Smooth muscle cell (in vitro differentiated cells): ENCODE results near the gene MCMBP. TPM values are rescaled to one million over a fixed set of nuclear protein-coding genes. Genes with fewer than 3 reads are reported as not detected.
A peak's percentile ranks its signal among the peaks of the same experiment; 100 is the strongest.

Source experiments
- DNase-seq: peaks from one replicate; lab custom pipeline; 2025; ENCODE audit not compliant: unreplicated experiment; lab: John Stamatoyannopoulos, UW
- H2AFZ ChIP-seq: fragments of 200-600 bp; sonication (generic); 2 replicates; pipeline ENCODE4 v1.6.0; 2016; ENCODE audit warnings: antibody characterized with exemption, low read depth, mild to moderate bottlenecking
- H3F3A ChIP-seq: fragments of 200-600 bp; sonication (generic); 2 replicates; pipeline ENCODE4 v1.6.0; 2017; ENCODE audit warnings: antibody characterized with exemption, low read depth
- H3K27ac ChIP-seq: fragments of 200-600 bp; sonication (generic); 2 replicates; pipeline ENCODE4 v1.5.1; 2016; ENCODE audit warnings: low read depth, mild to moderate bottlenecking
- H3K27me3 ChIP-seq: fragments of 200-600 bp; sonication (generic); 2 replicates; pipeline ENCODE4 v1.6.1; 2016; ENCODE audit warnings: low read depth, mild to moderate bottlenecking
- H3K36me3 ChIP-seq: fragments of 200-600 bp; sonication (generic); 2 replicates; pipeline ENCODE4 v1.5.1; 2016; ENCODE audit warnings: low read depth
- H3K4me1 ChIP-seq: fragments of 200-600 bp; sonication (generic); 2 replicates; pipeline ENCODE4 v1.5.1; 2016; ENCODE audit warnings: low read depth
- H3K4me2 ChIP-seq: fragments of 200-600 bp; sonication (generic); 2 replicates; pipeline ENCODE4 v1.6.0; 2016; ENCODE audit warnings: mild to moderate bottlenecking
- H3K4me3 ChIP-seq: fragments of 200-600 bp; sonication (generic); 2 replicates; pipeline ENCODE4 v1.5.1; 2016; ENCODE audit warnings: mild to moderate bottlenecking
- H3K79me2 ChIP-seq: fragments of 200-600 bp; sonication (generic); 2 replicates; pipeline ENCODE4 v1.6.0; 2016; ENCODE audit warnings: low read depth, mild to moderate bottlenecking
- H3K9ac ChIP-seq: fragments of 200-600 bp; sonication (generic); 2 replicates; pipeline ENCODE4 v1.6.0; 2016; ENCODE audit warnings: low read depth
- H3K9me3 ChIP-seq: fragments of 200-600 bp; sonication (generic); replicated peaks from 2 replicates; pipeline ENCODE4 v1.5.1; 2016; ENCODE audit warnings: low read depth
- H4K20me1 ChIP-seq: fragments of 200-600 bp; sonication (generic); 2 replicates; pipeline ENCODE4 v1.6.0; 2016; ENCODE audit warnings: low read depth
- WGBS: methylation state at CpG from one replicate; pipeline ENCODE4 v1.1.7; 2016; ENCODE audit warnings: low lambda C conversion rate; 5-methylcytosine and 5-hydroxymethylcytosine counted together
- polyA plus RNA-seq: library from polyadenylated mRNA; unstranded; fragments of >200 nt; fragmentation: Nextera tagmentation; extraction: Ambion mirVana; gene quantifications from 2 replicates; pipeline ENCODE4 v1.2.1, GENCODE V29; 2016
- total RNA-seq: library from RNA; depleted of rRNA; stranded (reverse); fragments of >200 nt; gene quantifications from 2 replicates; pipeline ENCODE4 v1.2.3, GENCODE V29; 2014
- TF ChIP-seq, protein P1 (sequence below): fragments of 200-600 bp; sonication (generic); IDR thresholded peaks from 2 replicates; pipeline ENCODE4 v1.5.1; 2017; ENCODE audit warnings: borderline replicate concordance, mild to moderate bottlenecking, antibody characterized with exemption; ENCODE audit not compliant: insufficient read depth, poor library complexity, severe bottlenecking

MCMBP gene
- total and polyA plus RNA-seq, 2 experiments from 2014 or later: 42.5 to 57.4 TPM

GRCh38 chr10:119898577-119898976 lies 25.9 kb upstream of the MCMBP start:
- H4K20me1 ChIP-seq: peaks cover 95% of the 10 kb centered on the region
- peaks cover 94% of the 10 kb centered on the region for H3K79me2 ChIP-seq
- 99% methylated on average over 4 of the region's 4 CpGs for WGBS
- peaks cover 6% of the 10 kb centered on the region for H3F3A ChIP-seq
- peaks cover 15% of the 10 kb centered on the region for H3K4me1 ChIP-seq
- no peak overlapping the region for H3K27ac ChIP-seq
- no peak overlapping the region for H2AFZ ChIP-seq
- H3K4me2 ChIP-seq: no peak overlapping the region
- TF ChIP-seq, protein P1, sequence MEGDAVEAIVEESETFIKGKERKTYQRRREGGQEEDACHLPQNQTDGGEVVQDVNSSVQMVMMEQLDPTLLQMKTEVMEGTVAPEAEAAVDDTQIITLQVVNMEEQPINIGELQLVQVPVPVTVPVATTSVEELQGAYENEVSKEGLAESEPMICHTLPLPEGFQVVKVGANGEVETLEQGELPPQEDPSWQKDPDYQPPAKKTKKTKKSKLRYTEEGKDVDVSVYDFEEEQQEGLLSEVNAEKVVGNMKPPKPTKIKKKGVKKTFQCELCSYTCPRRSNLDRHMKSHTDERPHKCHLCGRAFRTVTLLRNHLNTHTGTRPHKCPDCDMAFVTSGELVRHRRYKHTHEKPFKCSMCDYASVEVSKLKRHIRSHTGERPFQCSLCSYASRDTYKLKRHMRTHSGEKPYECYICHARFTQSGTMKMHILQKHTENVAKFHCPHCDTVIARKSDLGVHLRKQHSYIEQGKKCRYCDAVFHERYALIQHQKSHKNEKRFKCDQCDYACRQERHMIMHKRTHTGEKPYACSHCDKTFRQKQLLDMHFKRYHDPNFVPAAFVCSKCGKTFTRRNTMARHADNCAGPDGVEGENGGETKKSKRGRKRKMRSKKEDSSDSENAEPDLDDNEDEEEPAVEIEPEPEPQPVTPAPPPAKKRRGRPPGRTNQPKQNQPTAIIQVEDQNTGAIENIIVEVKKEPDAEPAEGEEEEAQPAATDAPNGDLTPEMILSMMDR: no peak
- H3K4me3 ChIP-seq: no peak overlapping the region
- H3K36me3 ChIP-seq: peaks cover 5% of the 10 kb centered on the region
- no peaks in the 10 kb centered on the region for H3K27me3 ChIP-seq
- H3K9me3 ChIP-seq: no peaks in the 10 kb centered on the region
- no peak for DNase-seq
- H3K9ac ChIP-seq: no peak overlapping the region

DNA sequence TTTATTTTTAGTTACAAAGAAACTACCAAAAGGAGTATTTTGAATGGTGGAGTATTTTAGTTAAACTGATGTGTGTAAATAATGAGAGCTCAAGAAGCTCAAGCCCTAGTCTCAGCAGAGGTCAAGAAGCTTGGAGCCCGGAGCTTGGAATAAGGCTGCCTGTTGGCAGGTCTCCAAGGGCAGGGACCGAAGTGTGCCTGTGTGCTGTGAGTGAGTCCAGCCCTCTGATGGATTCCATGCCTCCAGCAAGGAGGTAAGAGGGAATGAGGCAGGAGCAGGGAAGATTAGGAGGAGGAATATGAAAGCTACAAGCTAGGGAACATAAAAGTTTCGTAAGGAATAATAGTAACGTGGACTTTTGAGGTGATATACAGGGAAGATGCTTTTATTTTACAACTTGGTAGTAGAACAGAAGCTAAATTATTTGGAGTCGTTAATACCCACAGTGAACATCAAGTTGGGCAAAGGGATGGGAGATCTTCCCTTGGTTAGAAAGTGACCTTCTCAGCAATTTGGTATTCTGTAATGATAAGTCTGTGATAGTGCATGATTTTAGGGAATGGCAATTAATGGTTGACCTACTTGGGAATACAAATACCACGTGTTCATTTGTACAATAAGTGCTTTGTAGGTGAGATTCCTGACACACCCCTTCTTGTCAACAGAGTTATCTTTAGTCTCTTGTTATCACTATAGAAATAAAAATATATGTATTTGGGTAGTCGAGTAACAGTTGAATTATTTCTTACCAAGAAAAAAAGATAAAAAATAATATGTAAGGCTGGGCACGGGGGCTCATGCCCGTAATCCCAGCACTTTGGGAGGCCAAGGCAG lies 24.5 kb upstream of the MCMBP start:
- Histone ChIP-seq H3K36me3 (no peaks in the 10 kb centered on the region), H3K27ac (peak overlapping the region; percentile 47), H3K4me2 (peak overlapping the region; percentile 57)

GRCh38 chr10:119896061-119896655 lies 23.5 kb upstream of the MCMBP start:
- Histone ChIP-seq H3K9ac (peak overlapping the region; percentile 9), H3K4me2 (peak overlapping the region; percentile 57), H3K27me3 (no peaks in the 10 kb centered on the region), H3K4me3 (no peak overlapping the region), H3K27ac (peak overlapping the region; percentile 47), H3K79me2 (peaks cover 97% of the 10 kb centered on the region), H3K4me1 (peaks cover 24% of the 10 kb centered on the region), H4K20me1 (peaks cover 73% of the 10 kb centered on the region), H3K36me3 (no peaks in the 10 kb centered on the region), H2AFZ (no peak overlapping the region), H3F3A (peaks cover 6% of the 10 kb centered on the region), H3K9me3 (no peaks in the 10 kb centered on the region)
- WGBS: 70% methylated on average over 4 of the region's 4 CpGs
- TF ChIP-seq, protein P1: no peak
- no peak for DNase-seq

More for the DNA sequence above, 24.5 kb upstream of the MCMBP start:
- Histone ChIP-seq H3F3A (peaks cover 6% of the 10 kb centered on the region), H3K27me3 (no peaks in the 10 kb centered on the region), H3K9ac (no peak overlapping the region), H2AFZ (no peak overlapping the region), H3K79me2 (peaks cover 100% of the 10 kb centered on the region), H3K4me3 (no peak overlapping the region), H4K20me1 (peaks cover 83% of the 10 kb centered on the region), H3K9me3 (no peaks in the 10 kb centered on the region), H3K4me1 (peaks cover 19% of the 10 kb centered on the region)
- WGBS: 84% methylated on average over 9 of the region's 9 CpGs
- no peak for DNase-seq
- TF ChIP-seq, protein P1: no peak
